ENCODE data around the gene GALNT9. TPM values are rescaled to one million over a fixed set of nuclear protein-coding genes. Genes with fewer than 3 reads are reported as not detected.

GALNT9 gene
- polyA plus RNA-seq, 3 donors, result not detected

GRCh38 chr12:132280406-132280805 is 49.0 kb downstream of the GALNT9 start:
- no peak overlapping the region for H3K4me3 Mint-ChIP-seq

DNA sequence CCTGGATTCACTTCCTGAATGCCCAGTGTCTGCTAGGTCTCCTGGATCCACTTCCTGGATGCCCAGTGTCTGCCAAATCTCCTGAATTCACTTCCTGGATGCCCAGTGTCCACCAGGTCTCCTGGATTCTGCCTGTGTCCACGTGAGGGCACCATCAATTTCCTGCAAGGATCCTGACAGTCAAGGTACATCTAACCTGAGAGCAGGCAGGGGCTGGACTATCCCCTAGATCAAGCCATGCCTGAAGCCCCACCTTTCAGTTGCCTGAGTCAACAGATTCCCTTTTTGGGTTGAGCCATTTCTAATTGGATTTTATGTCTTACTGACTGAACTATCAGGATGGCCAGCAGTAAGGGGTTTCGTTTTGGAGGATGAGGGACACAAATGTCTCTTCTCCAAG is 49.5 kb downstream of the GALNT9 start:
- H3K9me3 Mint-ChIP-seq, result peaks cover 0 to 4% (median 1%) of the 10 kb centered on the region in 7 donors
- Histone ChIP-seq H3K27ac (ENCODE audit: low read depth in 1 of 2, low read length in 2 of 2) (no peak overlapping the region), H3K9me3 (replicated peaks in 1 of 2; ENCODE audit: control insufficient read depth in 1 of 2, insufficient read depth in 1 of 2, low read length in 2 of 2) (no peaks in the 10 kb centered on the region), H3K4me2 (replicated peaks; ENCODE audit: extremely low read depth, low read length, poor library complexity, severe bottlenecking) (no peak overlapping the region), H3K27me3 (ENCODE audit: control insufficient read depth in 2 of 2, insufficient read depth in 2 of 2, low read length in 2 of 2) (peaks cover 0 to 13% of the 10 kb centered on the region in 2 donors), H2AFZ (ENCODE audit: insufficient read depth, low read depth, low read length, poor library complexity, severe bottlenecking) (no peak overlapping the region), H4K20me1 (ENCODE audit: insufficient read depth, low read length) (no peaks in the 10 kb centered on the region), H3K79me2 (ENCODE audit: insufficient read depth, low read length) (no peaks in the 10 kb centered on the region), H3K4me1 (ENCODE audit: control insufficient read depth in 1 of 2, insufficient read depth in 2 of 2, low read length in 2 of 2) (no peaks in the 10 kb centered on the region), H3K9ac (ENCODE audit: insufficient read depth, low read length, poor library complexity, severe bottlenecking) (no peak overlapping the region), H3K4me3 (replicated peaks in 1 of 3; ENCODE audit: low read depth in 2 of 3, low read length in 3 of 3) (no peak overlapping the region), H3K36me3 (replicated peaks in 1 of 2; ENCODE audit: control insufficient read depth in 1 of 2, insufficient read depth in 2 of 2, low read length in 2 of 2) (no peaks in the 10 kb centered on the region)
- DNase-seq, result no peak
- H3K4me1 Mint-ChIP-seq, result no peaks in the 10 kb centered on the region
- H3K4me3 Mint-ChIP-seq, result no peak overlapping the region
- H3K27ac Mint-ChIP-seq, result no peak overlapping the region
- intact Hi-C loops (cut with micrococcal nuclease), result no loop called here
- TF ChIP-seq, protein P1, sequence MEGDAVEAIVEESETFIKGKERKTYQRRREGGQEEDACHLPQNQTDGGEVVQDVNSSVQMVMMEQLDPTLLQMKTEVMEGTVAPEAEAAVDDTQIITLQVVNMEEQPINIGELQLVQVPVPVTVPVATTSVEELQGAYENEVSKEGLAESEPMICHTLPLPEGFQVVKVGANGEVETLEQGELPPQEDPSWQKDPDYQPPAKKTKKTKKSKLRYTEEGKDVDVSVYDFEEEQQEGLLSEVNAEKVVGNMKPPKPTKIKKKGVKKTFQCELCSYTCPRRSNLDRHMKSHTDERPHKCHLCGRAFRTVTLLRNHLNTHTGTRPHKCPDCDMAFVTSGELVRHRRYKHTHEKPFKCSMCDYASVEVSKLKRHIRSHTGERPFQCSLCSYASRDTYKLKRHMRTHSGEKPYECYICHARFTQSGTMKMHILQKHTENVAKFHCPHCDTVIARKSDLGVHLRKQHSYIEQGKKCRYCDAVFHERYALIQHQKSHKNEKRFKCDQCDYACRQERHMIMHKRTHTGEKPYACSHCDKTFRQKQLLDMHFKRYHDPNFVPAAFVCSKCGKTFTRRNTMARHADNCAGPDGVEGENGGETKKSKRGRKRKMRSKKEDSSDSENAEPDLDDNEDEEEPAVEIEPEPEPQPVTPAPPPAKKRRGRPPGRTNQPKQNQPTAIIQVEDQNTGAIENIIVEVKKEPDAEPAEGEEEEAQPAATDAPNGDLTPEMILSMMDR (IDR thresholded peaks at IDR 0.05), result no peak
- 75% methylated on average over 2 of the region's 2 CpGs for WGBS (ENCODE audit: insufficient coverage)
- peaks cover 29 to 50% (median 40%) of the 10 kb centered on the region in 3 donors for H3K27me3 Mint-ChIP-seq (ENCODE audit: low read depth in 3 of 3)
- H3K36me3 Mint-ChIP-seq, result no peaks in the 10 kb centered on the region

More at GRCh38 chr12:132280406-132280805, 49.0 kb downstream of the GALNT9 start:
- no peak overlapping the region for H3K27ac Mint-ChIP-seq
- Histone ChIP-seq H3K27me3 (ENCODE audit: control insufficient read depth in 2 of 2, insufficient read depth in 2 of 2, low read length in 2 of 2) (peaks cover 0 to 18% of the 10 kb centered on the region in 2 donors), H3K27ac (ENCODE audit: low read depth in 1 of 2, low read length in 2 of 2) (no peak overlapping the region), H3K9me3 (replicated peaks in 1 of 2; ENCODE audit: control insufficient read depth in 1 of 2, insufficient read depth in 1 of 2, low read length in 2 of 2) (no peaks in the 10 kb centered on the region), H3K4me3 (replicated peaks in 1 of 3; ENCODE audit: low read depth in 2 of 3, low read length in 3 of 3) (no peak overlapping the region), H3K4me1 (ENCODE audit: control insufficient read depth in 1 of 2, insufficient read depth in 2 of 2, low read length in 2 of 2) (no peaks in the 10 kb centered on the region), H3K9ac (ENCODE audit: insufficient read depth, low read length, poor library complexity, severe bottlenecking) (no peak overlapping the region), H2AFZ (ENCODE audit: insufficient read depth, low read depth, low read length, poor library complexity, severe bottlenecking) (no peak overlapping the region), H3K79me2 (ENCODE audit: insufficient read depth, low read length) (no peaks in the 10 kb centered on the region), H3K4me2 (replicated peaks; ENCODE audit: extremely low read depth, low read length, poor library complexity, severe bottlenecking) (no peak overlapping the region), H3K36me3 (replicated peaks in 1 of 2; ENCODE audit: control insufficient read depth in 1 of 2, insufficient read depth in 2 of 2, low read length in 2 of 2) (no peaks in the 10 kb centered on the region), H4K20me1 (ENCODE audit: insufficient read depth, low read length) (no peaks in the 10 kb centered on the region)
- intact Hi-C loops (cut with micrococcal nuclease), result no loop called here
- DNase-seq, result no peak
- H3K9me3 Mint-ChIP-seq, result peaks cover 0 to 4% (median 1%) of the 10 kb centered on the region in 7 donors
- H3K4me1 Mint-ChIP-seq, result no peaks in the 10 kb centered on the region
- WGBS (ENCODE audit: insufficient coverage), result 21% methylated on average over 12 of the region's 12 CpGs
- H3K27me3 Mint-ChIP-seq (ENCODE audit: low read depth in 3 of 3), result peaks cover 32 to 55% (median 45%) of the 10 kb centered on the region in 3 donors
- no peaks in the 10 kb centered on the region for H3K36me3 Mint-ChIP-seq
- TF ChIP-seq, protein P1 (IDR thresholded peaks at IDR 0.05), result no peak
